Activated CD8-positive, alpha-beta memory T cell treated with anti-CD3 and anti-CD28 coated beads, Interleukin-2, amount 50 U/mL, for 4 hours (primary cell): Measurements from ENCODE around the gene ZNF275.
"Not testable (repeated sequence)": the region's sequence is repeated elsewhere in the genome, so short reads cannot be mapped to it uniquely, and the experiment has no call there.

Experiments used
- DNase-seq: peaks from one replicate; pipeline ENCODE4 v3.0.0-alpha.2; 2020

Gene ZNF275

DNA sequence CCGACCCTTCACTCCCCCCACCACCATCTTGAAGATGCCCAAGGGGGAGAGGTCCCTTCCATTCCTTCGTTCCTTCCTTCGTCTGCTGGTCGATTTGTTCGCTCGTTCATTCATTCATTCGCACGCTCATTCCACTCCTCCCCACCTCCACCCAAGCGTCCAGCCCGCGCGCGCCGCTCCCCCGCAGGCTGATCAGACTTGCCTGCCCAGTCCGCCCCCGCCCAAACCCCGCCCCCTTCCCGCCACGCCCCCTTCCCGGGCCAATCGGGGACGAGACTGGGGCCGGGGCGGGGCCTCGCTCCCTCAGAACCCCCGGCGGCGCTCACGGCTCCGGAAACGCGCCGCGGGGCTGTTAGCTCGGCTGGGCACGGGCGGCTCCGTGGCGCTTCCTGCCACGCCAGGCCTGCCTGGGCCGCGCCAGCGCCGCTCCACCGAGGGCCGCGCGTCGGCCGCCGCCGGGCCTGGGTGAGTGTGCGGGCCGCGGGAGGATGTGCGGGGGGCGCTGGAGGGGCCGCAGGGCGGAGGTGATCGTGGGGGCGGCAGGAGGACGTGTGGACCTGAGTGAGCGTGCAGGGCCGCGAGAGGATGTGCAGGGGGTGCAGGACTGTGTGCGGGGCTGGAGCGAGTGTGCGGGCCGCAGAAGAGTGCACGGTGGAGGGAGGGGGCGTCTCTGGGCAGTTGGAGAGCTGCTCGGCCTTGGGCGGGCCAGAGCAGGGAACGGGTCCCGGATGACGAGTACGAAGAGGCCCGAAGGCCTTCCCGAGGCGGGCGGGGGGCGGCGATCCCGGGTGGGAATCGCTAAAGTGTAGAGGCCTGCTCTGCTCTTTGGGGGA is at the start of gene ZNF275:
Gene ZNF275 (plus strand): TSS at position 333 of the 833 bp plus-strand sequence. CDS start 2,527 bp downstream, outside the sequence.
- DNase-seq = peak; percentile 77

DNA sequence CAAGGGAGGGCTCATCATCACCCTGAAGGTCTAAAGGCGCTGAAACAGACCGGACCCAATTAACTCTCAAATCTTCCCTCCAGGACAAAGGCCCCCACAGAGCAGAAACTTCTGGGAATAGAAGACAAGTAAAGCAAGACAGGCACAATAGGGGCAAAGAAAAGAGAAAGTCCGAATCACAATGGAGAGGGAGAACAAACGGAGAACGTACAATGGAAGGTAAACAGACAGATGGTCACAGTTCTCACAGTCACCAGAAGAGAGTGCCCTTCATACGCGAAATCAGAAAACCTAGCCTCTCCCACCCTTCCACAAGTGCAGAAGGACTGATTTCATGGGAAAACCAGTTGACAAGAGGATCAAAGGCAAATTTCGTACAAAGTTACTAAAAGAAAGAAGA is 48.3 kb upstream of the ZNF275 start:
- not testable (repeated sequence) for DNase-seq

- not testable (repeated sequence) for DNase-seq
These were observed 45.1 kb upstream of the ZNF275 start for GRCh38 chrX:153288807-153289206.

DNA sequence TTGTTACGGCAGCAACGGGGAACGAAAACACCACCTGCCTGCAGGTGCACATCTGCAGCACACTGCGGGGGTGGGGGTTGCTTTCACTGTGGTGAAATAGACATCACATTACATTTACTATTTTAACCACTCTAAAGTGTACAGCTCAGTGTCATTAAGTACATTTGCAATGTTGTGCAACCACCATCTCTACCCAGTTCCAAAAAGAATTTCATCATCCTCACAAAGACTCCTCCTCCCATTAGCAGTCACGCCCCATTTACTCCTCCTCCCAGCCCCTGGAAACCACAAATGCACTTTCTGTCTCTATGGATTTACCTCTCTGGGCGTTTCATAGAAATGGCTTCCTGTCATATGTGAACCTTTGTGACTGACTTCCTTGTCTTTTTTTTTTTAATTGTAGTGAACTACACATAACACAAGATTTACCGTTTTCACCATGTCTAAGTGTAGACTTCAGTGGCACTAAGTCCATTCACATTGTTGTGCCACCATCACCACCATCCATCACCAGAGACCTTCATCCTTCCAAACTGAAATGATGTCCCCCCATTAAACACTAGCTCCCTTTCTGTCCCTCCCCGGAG is 40.4 kb upstream of the ZNF275 start:
- DNase-seq = not testable (repeated sequence)

- DNase-seq = no peak
These were observed 36.6 kb upstream of the ZNF275 start for GRCh38 chrX:153297376-153297775.

- no peak for DNase-seq
These were observed 34.1 kb upstream of the ZNF275 start for GRCh38 chrX:153299855-153300254.

GRCh38 chrX:153301746-153302145 is 32.2 kb upstream of the ZNF275 start:
- DNase-seq = no peak

- DNase-seq = no peak
These were observed 31.2 kb upstream of the ZNF275 start for GRCh38 chrX:153302796-153303195.

DNA sequence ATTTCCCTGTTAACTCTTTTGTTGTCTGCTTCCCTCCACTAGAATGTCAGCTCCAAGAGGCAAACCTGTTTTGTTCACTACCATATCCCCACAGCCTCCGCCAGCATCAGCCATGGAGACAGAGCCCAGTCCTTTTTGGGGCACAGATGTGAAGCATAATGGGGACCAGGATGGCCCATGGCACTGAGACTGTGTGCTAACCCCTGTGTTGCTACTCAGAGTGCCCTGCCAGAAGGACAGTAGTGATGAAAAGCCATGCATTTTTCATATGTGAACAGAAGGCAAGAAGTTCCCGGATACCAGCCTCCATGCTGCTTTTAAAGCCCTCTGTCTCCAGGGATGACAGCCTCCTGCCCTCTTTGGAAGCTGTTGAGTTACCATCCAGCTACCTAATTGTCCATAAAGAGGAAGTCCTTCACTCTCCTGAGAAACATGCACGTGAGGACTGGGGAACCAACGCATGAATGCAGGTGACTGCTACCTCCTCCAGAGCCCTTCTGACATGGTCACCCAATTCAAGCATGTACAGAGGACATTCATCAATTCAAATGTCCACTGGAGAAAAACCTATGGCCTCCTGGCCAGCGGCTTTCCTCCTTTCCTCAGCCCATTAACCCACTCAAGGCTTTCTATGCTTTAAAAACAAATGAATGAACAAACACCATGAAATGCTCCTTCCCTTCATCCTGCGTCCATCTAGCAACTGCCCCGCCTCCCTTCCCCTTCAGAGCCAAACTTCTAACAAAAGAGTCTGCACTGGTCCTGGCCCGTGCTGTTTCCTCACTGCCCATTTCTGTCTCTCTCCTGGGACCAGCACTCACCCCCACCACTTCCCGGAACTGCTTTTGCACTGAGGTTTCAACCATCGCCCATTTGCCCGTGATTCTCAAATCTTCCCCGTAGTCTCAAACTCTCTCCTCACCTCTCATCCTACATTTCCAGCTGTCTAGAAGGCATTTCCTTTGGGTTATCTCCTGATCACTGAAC is 30.4 kb upstream of the ZNF275 start:
- DNase-seq = no peak

DNA sequence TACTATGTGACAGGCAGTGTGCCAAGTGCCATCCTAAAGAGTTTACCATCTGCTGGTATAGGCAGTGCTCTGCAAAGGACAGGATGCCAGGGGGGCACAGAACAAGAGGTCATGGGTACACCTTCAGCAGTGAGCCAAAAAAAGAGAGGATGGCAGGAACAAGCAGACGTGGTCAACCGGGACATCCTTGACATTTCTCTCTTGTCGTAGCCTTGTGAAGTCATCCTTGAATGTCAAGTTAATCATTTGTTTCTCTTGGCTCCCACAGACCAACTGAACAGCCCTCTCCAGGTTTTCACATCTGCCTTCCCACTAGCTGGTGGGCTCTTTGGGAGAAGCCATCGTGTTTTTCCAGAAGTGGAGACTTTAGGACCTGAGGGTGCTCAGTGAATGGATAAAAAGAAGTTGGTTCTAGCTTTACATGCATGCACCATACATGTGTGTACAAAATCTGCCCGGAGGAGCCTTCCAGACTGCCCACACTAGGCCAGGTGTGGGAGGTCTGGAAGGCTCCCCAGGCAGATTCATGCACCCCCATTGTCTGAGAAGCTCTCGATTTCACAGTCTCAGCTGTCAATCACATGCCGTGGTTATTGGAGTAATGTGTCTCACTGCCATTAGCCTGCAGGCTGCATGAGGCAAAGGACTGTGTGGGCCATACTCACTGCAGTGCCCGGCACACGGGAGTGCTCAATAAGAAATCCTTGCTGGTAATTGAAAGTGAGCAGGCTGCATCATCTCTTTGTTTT is 28.8 kb upstream of the ZNF275 start:
- DNase-seq = no peak

GRCh38 chrX:153305972-153306371 is 28.0 kb upstream of the ZNF275 start:
- no peak for DNase-seq

GRCh38 chrX:153306527-153307115 is 27.3 kb upstream of the ZNF275 start:
- DNase-seq = no peak

DNA sequence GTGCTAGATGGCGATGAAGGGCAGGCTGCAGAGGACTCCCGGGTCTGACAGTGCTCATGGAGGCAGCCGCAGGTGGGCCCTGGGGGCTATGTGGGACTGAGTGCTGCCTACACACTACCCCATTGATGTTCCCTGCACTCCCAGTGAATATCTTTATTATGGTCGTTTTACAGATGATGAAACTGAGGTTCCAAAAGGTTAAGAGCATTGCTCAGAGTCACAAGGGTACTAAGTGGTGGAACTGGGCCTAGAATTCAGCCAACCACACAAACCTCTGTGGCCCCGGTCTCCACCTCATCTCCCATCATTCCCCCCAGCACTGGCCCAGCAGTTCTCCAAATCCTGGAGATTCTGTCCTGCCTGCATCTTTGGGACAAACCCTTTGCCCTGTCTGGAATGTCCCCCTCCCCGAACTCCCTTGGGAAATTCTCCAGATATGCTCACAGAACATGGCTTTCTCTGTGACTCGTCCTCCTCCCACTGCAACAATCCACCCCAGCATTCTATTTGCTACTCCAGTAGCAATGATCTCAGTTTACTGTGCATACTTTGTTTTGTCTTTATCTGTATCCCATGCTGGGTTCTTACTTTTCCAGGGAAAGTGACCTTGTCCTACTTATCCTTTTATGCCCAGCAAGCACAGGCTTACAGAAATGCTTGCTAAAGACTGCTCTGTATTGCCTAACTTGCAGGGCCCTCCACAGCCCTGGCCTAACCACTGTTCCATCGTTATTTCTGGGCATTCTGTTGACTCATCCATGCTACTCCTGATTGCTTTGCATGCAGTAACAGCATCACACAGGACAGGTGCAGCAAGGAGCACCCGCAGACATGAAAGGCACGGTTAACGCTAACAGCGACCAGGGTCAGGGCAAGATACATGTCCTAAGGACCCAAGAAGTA is 26.4 kb upstream of the ZNF275 start:
- no peak for DNase-seq

DNA sequence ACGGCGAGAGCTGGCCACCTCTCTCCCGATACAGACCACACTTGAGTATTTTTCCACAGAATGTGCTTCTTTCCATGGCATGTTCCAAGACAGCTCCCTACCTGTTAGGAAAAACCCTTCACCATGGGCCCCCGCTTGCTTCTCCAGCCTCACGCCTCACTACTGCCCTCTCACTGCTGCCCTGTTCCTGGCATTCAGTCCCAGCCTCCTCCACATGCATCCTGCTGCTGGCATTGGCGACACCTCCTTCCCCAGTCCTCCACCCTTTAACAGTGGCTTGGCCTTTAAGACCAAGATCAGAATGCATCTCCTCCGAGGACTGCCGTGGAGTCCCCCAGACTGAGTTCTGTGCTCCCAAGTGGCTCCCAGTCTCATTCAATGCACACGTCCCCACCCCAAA is 23.1 kb upstream of the ZNF275 start:
- no peak for DNase-seq

- no peak for DNase-seq
These were observed 21.9 kb upstream of the ZNF275 start for GRCh38 chrX:153312041-153312440.

DNA sequence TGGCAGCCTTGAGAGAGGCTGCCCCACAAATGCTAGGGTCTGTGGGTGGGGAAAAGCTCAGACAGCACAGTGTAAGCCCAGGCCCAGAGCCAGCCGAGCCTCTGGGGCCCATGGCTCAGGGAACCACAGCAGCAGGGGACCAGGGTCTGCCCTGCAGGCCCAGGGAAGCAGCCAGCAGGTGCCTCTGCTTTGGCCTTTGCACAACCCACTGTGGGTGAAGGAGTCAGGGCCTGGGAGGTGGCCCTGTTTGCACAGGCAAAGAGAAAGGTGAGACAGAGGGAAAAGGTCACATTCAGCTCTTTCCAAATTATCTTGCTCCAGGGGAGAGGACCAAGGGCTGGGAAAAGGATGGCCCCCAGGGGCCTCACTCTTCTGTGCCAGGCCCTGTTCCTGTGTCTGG is 21.1 kb upstream of the ZNF275 start:
- DNase-seq = no peak

DNA sequence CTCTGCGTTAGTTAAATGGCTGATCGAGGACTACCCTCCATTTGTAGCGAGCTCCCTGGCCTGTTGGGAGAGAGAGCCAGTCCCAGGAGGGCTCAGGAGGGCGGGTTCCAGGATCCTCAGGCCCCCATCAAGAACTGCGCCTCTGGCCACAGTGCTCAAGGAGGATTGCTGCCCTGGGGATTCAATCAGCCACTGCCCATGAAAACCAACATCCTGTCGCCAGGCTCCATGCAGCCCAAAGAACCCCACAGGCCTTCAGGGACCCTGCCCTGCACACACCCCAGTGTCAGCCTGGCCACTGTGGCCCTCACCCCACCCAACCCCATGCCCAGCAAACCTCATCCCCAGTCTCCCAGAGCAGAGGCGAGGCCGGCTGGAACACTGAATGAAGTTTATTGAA is 16.6 kb upstream of the ZNF275 start:
- no peak for DNase-seq

DNA sequence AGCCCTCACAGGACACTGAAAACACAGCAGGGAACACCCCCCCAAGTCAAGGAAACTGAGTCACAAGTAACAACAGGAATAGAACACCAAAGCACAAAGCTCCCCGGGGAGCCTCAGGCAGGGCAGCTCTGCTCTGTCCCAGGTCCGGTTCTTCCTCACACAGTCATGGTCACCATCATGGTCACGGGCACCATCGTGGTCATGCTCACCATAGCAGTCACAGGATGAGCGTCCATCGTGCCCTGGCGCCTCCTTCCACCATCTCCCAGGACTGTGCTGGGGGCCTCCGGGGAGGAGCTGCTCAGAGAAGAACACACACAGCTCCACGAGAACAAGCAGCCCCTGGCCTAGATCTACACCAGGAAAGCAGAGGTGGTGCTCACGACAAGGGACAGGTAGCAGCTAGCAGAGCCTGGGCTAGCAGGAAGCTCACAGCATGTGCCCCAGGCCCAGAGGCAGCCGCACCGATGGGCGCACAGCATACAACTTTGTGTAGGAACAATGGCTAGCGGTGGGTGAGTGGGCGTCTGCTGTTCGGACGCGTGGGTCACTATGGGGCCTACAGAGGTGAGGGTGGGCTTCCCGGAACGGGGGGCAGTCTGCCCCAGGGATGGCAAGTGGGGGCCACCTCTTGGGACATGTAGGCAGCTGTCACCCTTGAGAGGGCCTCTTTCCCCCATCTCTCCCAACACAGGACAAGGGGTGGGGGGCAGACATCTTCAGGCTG is 15.8 kb upstream of the ZNF275 start:
- DNase-seq = no peak

- DNase-seq = no peak
These were observed 15.1 kb upstream of the ZNF275 start for GRCh38 chrX:153318811-153319210.
